Heart left ventricle (tissue), 16 donors: Measurements from ENCODE around the gene PFDN5. TPM values are rescaled to one million over a fixed set of nuclear protein-coding genes. Genes with fewer than 3 reads are reported as not detected.

Source experiments
- ATAC-seq, 4 donors: fragments of 200-7000 bp; cut with Tn5 transposase; one replicate each; pipeline ENCODE4 v1.9.1; 2020 to 2022; ENCODE audit warnings: moderate library complexity in 4 of 4, mild to moderate bottlenecking in 3 of 4, moderate number of reproducible peaks in 1 of 4
- DNase-seq, 5 donors: peaks; one replicate each; pipeline ENCODE4 v3.0.0-alpha.2; 2020
- H3K27ac ChIP-seq, 12 donors: fragments of 200-600 bp; sonication (generic) in 4 of 12; one replicate each; pipeline versions ENCODE4 v1.5.0 to v1.8.0; 2016 to 2022; ENCODE audit warnings: mild to moderate bottlenecking in 2 of 12
- H3K27me3 ChIP-seq, 9 donors: fragments of 200-600 bp; sonication (generic) in 2 of 9; one replicate each; pipeline versions ENCODE4 v1.5.1 to v1.8.0; 2016 to 2022; ENCODE audit warnings: mild to moderate bottlenecking in 3 of 9
- H3K36me3 ChIP-seq, 9 donors: fragments of 200-600 bp; sonication (generic) in 2 of 9; one replicate each; pipeline versions ENCODE4 v1.5.0 to v1.8.0; 2018 to 2022; ENCODE audit warnings: mild to moderate bottlenecking in 2 of 9
- H3K4me1 ChIP-seq, 12 donors: fragments of 200-600 bp; sonication (generic) in 4 of 12; one replicate each; pipeline versions ENCODE4 v1.5.0 to v1.8.0; 2016 to 2022; ENCODE audit warnings: mild to moderate bottlenecking in 3 of 12
- H3K4me3 ChIP-seq, 12 donors: fragments of 200-600 bp; sonication (generic) in 4 of 12; one replicate each; pipeline versions ENCODE4 v1.5.0 to v1.8.0; 2017 to 2022; ENCODE audit warnings: mild to moderate bottlenecking in 9 of 12, moderate library complexity in 4 of 12
- H3K9me3 ChIP-seq, 12 donors: fragments of 200-600 bp; sonication (generic) in 4 of 12; one replicate each; pipeline versions ENCODE4 v1.5.0 to v1.8.0; 2016 to 2022; ENCODE audit warnings: mild to moderate bottlenecking in 1 of 12
- CTCF ChIP-seq, 12 donors: fragments of 200-600 bp; sonication (generic) in 4 of 12; IDR thresholded peaks; one replicate each; pipeline versions ENCODE4 v1.5.0 to v1.8.0; 2018 to 2022; ENCODE audit warnings: antibody characterized with exemption in 12 of 12, mild to moderate bottlenecking in 5 of 12
- POLR2A ChIP-seq, 2 donors: fragments of 450-650 bp; IDR thresholded peaks; one replicate each; pipeline ENCODE4 v1.6.1; 2017; ENCODE audit warnings: antibody characterized with exemption in 2 of 2, mild to moderate bottlenecking in 2 of 2, moderate library complexity in 2 of 2
- WGBS, 4 donors: extraction: QIAGEN DNeasy Blood & Tissue Kit in 2 of 4; methylation state at CpG; one replicate each; pipeline versions ENCODE4 v1.1.5 to v1.1.7; 2013 to 2018; 5-methylcytosine and 5-hydroxymethylcytosine counted together
- intact Hi-C, 10 donors: fragments of 100-400 bp; cut with DNase I; formaldehyde crosslinking; loops; one replicate each; pipeline versions ENCODE4 v1.11.1 to v1.14.2; 2022
- long read RNA-seq, 3 donors: library from polyadenylated mRNA; unstranded; transcript quantifications; one replicate each; pipeline ENCODE4 v2.0.0, GENCODE V29; 2020 to 2021
- polyA plus RNA-seq, 2 donors: library from polyadenylated mRNA; stranded (reverse); fragments of 200-250 nt; gene quantifications; one replicate each; pipeline ENCODE4 v1.2.3, GENCODE V29; 2013
- total RNA-seq, 9 donors: library from RNA; depleted of rRNA in 2 of 9; stranded (reverse); fragments of >200 nt in 2 of 9; fragmentation: NEBNext Ultra II Directional in 3 of 9; extraction: Animal tissue kit (Norgen Biotek cat#: 25700) in 3 of 9; gene quantifications; one replicate each; pipeline versions ENCODE4 v1.1.0 to v1.2.4, GENCODE V29; 2016 to 2023
- donor health status: ischemic (EF 13 %, LVEDD 7.1; RV severe dilation, severe dysfunction).
- donor health status: healthy with polysubstance abuse.
- donor health status: DM: no; HTN: yes; CAD: no.
- donor health status: DM: no; HTN: no; CAD: no.
- donor health status: ischemic (EF 25% LVEDD 6.9; RV normal size, moderate dysfunction).
- donor health status: ischemic (EF 25% LVEDD 5.7; RV mildly dilated, moderate dysfunction).
- donor health status: healthy.
- donor health status: DM: yes; HTN: yes; CAD: no.
- donor health status: ischemic (EF 35%, LVEDD 5.7; RV mildly dilated, moderate dysfunction).
- donor health status: nonischemic (EF 11% LVEDD 7.7; RV severe dilation, severe dysfunction).
- donor health status: DM: yes; HTN: yes; CAD: no.
- donor health status: PGD.
- donor health status: ischemic (EF 29% LVEDD 5.4; RV normal size, mild dysfunction).
- donor health status: nonischemic (EF 23%, LVEDD 6.1; RV moderate dilation, normal function).

The PFDN5 gene
- 100 to 1,000 TPM; 289 to 380 (median 358) TPM for total RNA-seq
- 100 to 1,000 TPM; 529 to 979 TPM for polyA plus RNA-seq
- long read RNA-seq, donor 1, transcript PFDN5-203 (4 exons, 478 nt): minor isoform, 16 of 203 reads
- long read RNA-seq, donor 1, transcript PFDN5-214 (6 exons, 847 nt): major isoform, 160 of 203 reads
- long read RNA-seq, donor 1, partial matches to known transcripts: 0 of 203 reads
- long read RNA-seq, donor 1, other reads (novel, unspliced or antisense): 22 of 203 reads
- long read RNA-seq, donor 2, transcript PFDN5-214 (6 exons, 847 nt): major isoform, 98 of 136 reads
- long read RNA-seq, donor 2, transcript PFDN5-203 (4 exons, 478 nt): minor isoform, 10 of 136 reads
- long read RNA-seq, donor 2, partial matches to known transcripts: 0 of 136 reads
- long read RNA-seq, donor 2, other reads (novel, unspliced or antisense): 27 of 136 reads
- long read RNA-seq, donor 3, transcript PFDN5-214 (6 exons, 847 nt): major isoform, 72 of 106 reads
- long read RNA-seq, donor 3, transcript PFDN5-203 (4 exons, 478 nt): minor isoform, 13 of 106 reads
- long read RNA-seq, donor 3, partial matches to known transcripts: 0 of 106 reads
- long read RNA-seq, donor 3, other reads (novel, unspliced or antisense): 17 of 106 reads

- Histone ChIP-seq H3K9me3 (no peaks in the 10 kb centered on the region), H3K27me3 (no peaks in the 10 kb centered on the region), H3K36me3 (peaks cover 0 to 27% (median 16%) of the 10 kb centered on the region in 9 donors), H3K4me1 (peaks cover 0 to 52% (median 29%) of the 10 kb centered on the region in 12 donors), H3K4me3 (peak within 1 kb of the TSS; percentile 71 to 95 (median 86)), H3K27ac (peak within 1 kb of the TSS; percentile 60 to 96 (median 87))
- DNase-seq (peak; percentile 90 to 95 (median 93)), ATAC-seq (peak; percentile 87 to 95 (median 92))
- intact Hi-C loops: loop anchor here in 1 of 10 donors (1.0 kb wide), 1 partner anchor 26 kb away; the partner anchor contains the start of gene AAAS
- TF ChIP-seq CTCF (IDR thresholded peaks at IDR 0.05) (peak in 3 of 12 donors; percentile 7 to 24 (median 21)), POLR2A (IDR thresholded peaks at IDR 0.05) (peak in 1 of 2 donors; percentile 49)
- WGBS, 4 donors: 2 to 3% (median 2%) methylated on average over 31 to 42 of the region's 42 CpGs
These were observed at the start of gene PFDN5 for GRCh38 chr12:53295070-53295890. PFDN5 (plus strand) TSS chr12:53295542; CDS start chr12:53295568, 26 bp downstream.

- Histone ChIP-seq H3K4me3 (peak overlapping the region; percentile 58 to 97 (median 82)), H3K27ac (peak overlapping the region; percentile 66 to 97 (median 94)), H3K36me3 (peaks cover 0 to 26% (median 16%) of the 10 kb centered on the region in 9 donors), H3K27me3 (no peaks in the 10 kb centered on the region), H3K4me1 (peaks cover 0 to 39% (median 24%) of the 10 kb centered on the region in 12 donors), H3K9me3 (no peaks in the 10 kb centered on the region)
- intact Hi-C loops: loop anchor here (1.0 to 5.0 kb wide), 10 partner anchors 19 to 39 kb away; partner anchors contain the start of gene RARG (in 1 of the 10)
- DNase-seq: peak; percentile 81 to 90 (median 84)
- peak; percentile 83 to 95 (median 92) for ATAC-seq
- TF ChIP-seq POLR2A (IDR thresholded peaks at IDR 0.05) (peak in 1 of 2 donors; percentile 49), CTCF (IDR thresholded peaks at IDR 0.05) (peak in 11 of 12 donors; percentile 5 to 64 (median 31))
- 1% methylated on average over 28 to 51 of the region's 51 CpGs for WGBS, 4 donors
These were observed 43.6 kb upstream of the PFDN5 start for GRCh38 chr12:53251477-53252348.

GRCh38 chr12:53252349-53252916, 42.9 kb upstream of the PFDN5 start:
- peak in 2 of 4 donors; percentile 9 to 10 for ATAC-seq
- TF ChIP-seq CTCF (IDR thresholded peaks at IDR 0.05) (peak in 1 of 12 donors; percentile 19), POLR2A (IDR thresholded peaks at IDR 0.05) (no peak)
- Histone ChIP-seq H3K27ac (peak overlapping the region; percentile 66 to 97 (median 94)), H3K4me1 (peaks cover 0 to 39% (median 24%) of the 10 kb centered on the region in 12 donors), H3K9me3 (no peaks in the 10 kb centered on the region), H3K36me3 (peaks cover 0 to 26% (median 16%) of the 10 kb centered on the region in 9 donors), H3K27me3 (no peaks in the 10 kb centered on the region), H3K4me3 (peak overlapping the region; percentile 58 to 97 (median 82))
- intact Hi-C loops: loop anchor here in 2 of 10 donors (1.0 to 5.0 kb wide), 4 partner anchors 31 to 40 kb away; no protein-coding TSS in a partner anchor
- 4 to 12% (median 10%) methylated on average over 17 to 19 of the region's 19 CpGs for WGBS, 4 donors
- DNase-seq: peak in 1 of 5 donors; percentile 31
